Measurements from ENCODE around the gene PEPD.

PEPD gene

GRCh38 chr19:33412601-33413425, 108.8 kb downstream of the PEPD start:
- in situ Hi-C loops (cut with MboI; ENCODE audit: low sequenced_read_pairs), result loop anchor here (25.0 kb wide), 2 partner anchors 276 to 426 kb away; partner anchors contain the start of gene WDR88

DNA sequence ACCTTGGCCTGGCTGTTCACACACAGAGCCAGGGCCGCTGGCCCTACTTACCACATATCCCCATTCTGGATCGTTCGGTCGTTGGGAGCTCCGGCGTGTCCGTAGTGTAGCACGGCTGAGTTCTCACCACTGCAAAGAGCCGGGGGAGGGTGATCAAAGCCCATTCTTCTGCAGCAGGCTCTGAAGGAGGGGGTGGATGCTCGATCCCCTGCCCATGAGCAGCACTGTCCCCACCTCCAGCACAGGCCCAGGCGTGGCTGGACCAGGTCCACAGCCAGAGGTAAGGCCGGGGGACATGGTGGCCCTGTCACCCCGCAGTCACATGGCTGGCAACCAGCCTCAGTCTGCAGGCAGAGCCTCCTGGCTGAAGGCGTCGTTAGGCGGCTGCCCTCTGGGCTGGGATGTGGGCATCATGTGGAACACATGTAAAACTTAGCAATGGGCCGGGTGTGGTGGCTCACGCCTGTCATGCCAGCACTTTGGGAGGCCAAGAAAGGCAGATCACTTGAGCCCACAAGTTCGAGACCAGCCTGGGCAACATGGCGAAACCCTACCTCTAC, 109.9 kb downstream of the PEPD start:
- in situ Hi-C loops (cut with MboI; ENCODE audit: low sequenced_read_pairs), result loop anchor here (25.0 kb wide), 2 partner anchors 274 to 424 kb away; partner anchors contain the start of gene WDR88

DNA sequence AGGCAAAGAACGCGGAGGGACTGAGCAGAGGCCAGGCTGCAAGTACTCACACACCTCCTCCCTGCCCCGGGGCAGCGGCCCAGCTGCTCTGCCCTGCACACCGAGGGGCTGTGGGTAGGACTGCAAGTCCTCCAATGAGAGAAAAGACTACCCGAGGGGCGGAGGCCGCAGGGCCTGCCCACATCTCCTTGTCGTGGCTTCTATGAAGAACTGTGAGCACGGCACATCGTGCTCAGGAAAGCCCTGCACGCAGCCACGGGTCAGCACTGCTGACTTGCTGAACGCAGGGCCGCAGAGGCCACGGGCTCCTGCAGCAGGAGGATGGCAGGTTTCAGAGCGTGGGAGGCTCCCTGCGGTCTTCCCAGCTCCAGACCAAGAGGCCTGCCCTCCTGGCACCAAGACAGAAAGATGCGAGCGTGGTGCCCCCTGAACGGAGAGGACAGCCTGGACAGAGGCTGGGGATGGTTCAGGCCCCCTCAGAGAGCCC, 110.6 kb downstream of the PEPD start:
- in situ Hi-C loops (cut with MboI; ENCODE audit: low sequenced_read_pairs), result loop anchor here (25.0 kb wide), 2 partner anchors 274 to 424 kb away; partner anchors contain the start of gene WDR88

DNA sequence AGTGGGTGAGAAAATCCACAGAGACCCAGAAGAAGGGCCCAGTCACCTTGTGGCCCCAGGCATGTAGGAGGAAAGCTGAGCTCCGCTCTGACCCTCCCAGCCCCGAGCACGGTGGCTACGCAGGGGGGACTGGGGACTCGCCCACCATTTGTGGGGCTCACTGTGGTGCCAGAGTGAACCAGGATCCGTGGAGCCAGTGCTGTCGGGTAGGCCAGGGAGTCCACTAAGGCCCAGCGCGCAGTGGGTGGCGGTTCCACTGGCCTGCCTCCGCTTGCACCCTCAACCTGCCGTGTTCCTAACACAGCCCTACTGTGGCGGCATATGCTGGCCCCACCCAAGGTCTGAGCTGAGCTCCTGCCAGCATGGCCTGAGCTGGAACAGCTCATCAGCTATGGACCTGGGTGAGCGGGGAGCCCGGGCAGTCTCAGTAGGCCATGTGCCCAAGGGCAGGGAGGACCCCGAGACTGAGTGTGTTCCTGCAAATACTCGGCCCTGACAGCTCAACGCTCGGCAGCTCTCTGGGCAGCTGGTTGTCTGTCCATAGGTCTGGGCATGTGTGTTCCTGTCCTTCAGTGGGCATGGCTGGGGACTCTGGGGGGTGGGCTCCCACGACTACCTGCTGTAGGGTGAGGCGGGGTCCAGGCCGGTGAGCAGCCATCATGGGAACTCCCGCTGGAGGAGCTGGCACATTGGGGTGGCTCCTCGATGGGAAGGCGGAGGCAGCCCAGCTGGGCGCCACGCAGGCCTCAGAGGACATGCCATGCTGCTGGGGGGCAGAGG, 111.5 kb downstream of the PEPD start:
- in situ Hi-C loops (cut with MboI; ENCODE audit: low sequenced_read_pairs), result loop anchor here (25.0 kb wide), 2 partner anchors 273 to 423 kb away; partner anchors contain the start of gene WDR88

GRCh38 chr19:33408538-33409434, 112.8 kb downstream of the PEPD start:
- in situ Hi-C loops (cut with MboI; ENCODE audit: low sequenced_read_pairs), result loop anchor here (25.0 kb wide), 2 partner anchors 271 to 421 kb away; partner anchors contain the start of gene WDR88

DNA sequence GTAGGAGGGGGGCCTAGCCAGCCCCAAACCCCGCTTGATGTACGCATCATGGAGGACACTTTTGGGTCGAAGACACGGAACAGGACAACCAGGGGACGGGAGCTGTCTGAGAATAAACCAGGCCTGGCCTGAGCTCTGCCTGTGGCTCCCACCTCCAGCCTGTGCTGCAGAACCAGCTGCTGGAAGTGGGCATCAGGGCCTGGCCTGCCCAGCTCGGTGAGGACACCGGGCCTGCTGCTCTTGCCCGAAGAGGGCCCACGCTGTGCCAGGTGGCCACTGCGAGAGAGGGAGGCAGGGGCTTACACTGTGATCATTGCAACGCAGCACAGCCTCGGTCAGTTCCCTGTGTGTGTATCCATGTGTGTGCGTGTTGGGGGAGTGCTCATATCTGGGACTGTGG, 113.5 kb downstream of the PEPD start:
- in situ Hi-C loops (cut with MboI; ENCODE audit: low sequenced_read_pairs), result loop anchor here (25.0 kb wide), 2 partner anchors 271 to 421 kb away; partner anchors contain the start of gene WDR88

- in situ Hi-C loops (cut with MboI; ENCODE audit: low sequenced_read_pairs), result loop anchor here (25.0 kb wide), 2 partner anchors 270 to 420 kb away; partner anchors contain the start of gene WDR88
Observed at GRCh38 chr19:33407716-33408115, 113.9 kb downstream of the PEPD start.

DNA sequence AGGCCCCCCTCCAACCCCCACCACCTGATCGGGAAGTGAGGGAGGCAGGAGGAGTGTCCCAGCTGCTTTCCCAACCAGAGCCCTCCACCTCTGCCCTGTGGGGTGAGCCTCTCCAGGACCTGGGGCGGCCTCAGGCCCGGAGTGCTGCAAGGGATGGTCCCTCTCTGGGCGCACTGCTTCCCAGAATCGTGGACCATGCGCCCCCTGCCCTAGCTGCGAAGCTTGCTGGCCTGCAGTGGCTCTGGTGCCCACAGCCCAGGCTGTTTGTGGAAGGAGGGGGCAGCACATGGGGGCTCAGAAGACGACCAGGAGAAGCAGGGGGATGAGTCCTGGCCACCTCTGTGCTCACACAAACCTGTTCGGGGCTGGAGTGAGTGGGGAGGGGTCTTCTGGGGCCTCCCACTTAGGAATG, 114.4 kb downstream of the PEPD start:
- in situ Hi-C loops (cut with MboI; ENCODE audit: low sequenced_read_pairs), result loop anchor here (25.0 kb wide), 2 partner anchors 270 to 420 kb away; partner anchors contain the start of gene WDR88

DNA sequence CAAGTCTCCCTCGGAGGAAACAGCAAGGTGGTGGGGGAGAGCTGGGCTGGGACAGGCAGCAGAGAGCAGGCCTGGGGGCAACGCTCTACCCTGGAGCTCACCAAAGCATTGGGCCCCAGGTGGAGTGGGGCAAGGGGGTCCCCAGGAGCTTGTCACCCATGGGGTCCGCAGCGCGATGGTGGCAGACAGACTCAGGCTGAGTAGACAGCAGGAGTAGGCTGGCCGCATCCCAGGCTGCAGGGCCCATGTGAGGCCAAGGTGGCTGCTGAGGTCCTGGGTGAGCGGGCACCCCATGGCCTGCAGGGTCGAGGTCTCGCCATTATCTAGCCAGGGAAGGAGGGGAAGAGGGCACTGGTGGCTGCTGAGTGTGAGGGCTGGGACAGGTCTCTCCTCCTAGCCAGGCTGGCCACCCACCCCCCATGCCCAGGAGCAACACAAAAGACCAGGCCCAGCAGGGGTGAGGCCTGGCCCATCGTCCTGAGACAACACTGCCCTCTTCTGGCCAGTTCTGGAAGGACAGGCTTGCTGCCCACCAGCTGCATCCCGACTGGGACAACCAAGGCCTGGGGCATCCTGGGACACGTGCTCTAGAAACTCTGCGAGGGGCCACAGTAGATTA, 115.0 kb downstream of the PEPD start:
- in situ Hi-C loops (cut with MboI; ENCODE audit: low sequenced_read_pairs), result loop anchor here (25.0 kb wide), 2 partner anchors 269 to 419 kb away; partner anchors contain the start of gene WDR88

GRCh38 chr19:33405553-33406461, 115.8 kb downstream of the PEPD start:
- in situ Hi-C loops (cut with MboI; ENCODE audit: low sequenced_read_pairs), result loop anchor here (25.0 kb wide), 2 partner anchors 269 to 419 kb away; partner anchors contain the start of gene WDR88

GRCh38 chr19:33405254-33405552, 116.4 kb downstream of the PEPD start:
- in situ Hi-C loops (cut with MboI; ENCODE audit: low sequenced_read_pairs), result loop anchor here (25.0 kb wide), 2 partner anchors 268 to 418 kb away; partner anchors contain the start of gene WDR88

DNA sequence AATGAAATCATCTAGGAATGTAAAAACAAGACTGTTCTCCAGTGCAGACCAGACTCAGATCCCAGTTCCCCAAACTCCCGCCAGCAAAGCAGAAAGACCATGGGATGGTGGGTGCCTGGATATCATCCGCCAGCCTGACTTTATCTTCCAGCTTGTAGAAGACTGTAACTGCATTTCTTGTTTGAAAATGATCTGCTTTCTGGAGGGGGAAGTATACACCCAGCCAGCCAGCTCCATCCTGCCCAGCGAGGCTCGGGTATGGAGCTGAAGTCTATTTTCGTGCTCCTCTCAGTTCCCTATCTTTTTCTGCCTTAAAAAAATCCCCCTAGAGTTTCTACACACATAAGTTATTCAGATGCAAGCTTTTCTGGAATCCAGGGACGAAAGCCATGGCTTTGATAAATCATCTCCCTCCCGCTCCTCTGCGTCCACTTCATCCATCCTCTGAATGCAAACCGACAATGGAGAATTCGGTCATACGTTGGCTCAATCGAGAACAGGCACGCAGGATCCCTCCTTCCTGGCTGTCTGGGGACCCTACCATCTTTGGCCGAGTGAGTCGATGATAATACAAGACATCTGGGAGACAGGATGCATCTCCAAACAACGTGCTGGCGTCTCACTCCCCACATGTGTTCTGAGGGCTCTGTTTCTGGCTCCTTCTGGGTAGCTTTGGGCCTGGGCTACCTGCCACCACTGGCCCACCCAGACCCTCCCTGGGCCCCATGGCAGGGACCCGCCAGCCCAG, 116.9 kb downstream of the PEPD start:
- in situ Hi-C loops (cut with MboI; ENCODE audit: low sequenced_read_pairs), result loop anchor here (5.0 to 25.0 kb wide), 3 partner anchors 167 to 417 kb away; partner anchors contain the start of gene WDR88

DNA sequence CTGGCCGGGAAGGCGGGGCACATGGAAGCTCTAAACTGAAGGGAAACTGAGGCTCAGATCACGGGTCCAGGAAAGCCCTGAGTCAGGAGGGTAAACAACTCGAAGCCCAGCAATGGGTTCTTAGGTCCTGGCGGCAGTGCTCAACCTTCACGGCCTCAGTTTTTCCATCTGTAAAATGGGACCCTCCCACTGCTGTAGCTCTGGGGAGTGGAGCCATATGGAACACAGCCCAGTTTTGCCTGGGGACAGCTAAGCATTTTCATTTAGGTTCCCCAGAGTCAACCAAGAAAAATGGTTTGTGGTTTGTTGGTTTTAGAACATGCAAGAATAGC, 117.7 kb downstream of the PEPD start:
- in situ Hi-C loops (cut with MboI; ENCODE audit: low sequenced_read_pairs), result loop anchor here (5.0 to 25.0 kb wide), 3 partner anchors 167 to 417 kb away; partner anchors contain the start of gene WDR88

DNA sequence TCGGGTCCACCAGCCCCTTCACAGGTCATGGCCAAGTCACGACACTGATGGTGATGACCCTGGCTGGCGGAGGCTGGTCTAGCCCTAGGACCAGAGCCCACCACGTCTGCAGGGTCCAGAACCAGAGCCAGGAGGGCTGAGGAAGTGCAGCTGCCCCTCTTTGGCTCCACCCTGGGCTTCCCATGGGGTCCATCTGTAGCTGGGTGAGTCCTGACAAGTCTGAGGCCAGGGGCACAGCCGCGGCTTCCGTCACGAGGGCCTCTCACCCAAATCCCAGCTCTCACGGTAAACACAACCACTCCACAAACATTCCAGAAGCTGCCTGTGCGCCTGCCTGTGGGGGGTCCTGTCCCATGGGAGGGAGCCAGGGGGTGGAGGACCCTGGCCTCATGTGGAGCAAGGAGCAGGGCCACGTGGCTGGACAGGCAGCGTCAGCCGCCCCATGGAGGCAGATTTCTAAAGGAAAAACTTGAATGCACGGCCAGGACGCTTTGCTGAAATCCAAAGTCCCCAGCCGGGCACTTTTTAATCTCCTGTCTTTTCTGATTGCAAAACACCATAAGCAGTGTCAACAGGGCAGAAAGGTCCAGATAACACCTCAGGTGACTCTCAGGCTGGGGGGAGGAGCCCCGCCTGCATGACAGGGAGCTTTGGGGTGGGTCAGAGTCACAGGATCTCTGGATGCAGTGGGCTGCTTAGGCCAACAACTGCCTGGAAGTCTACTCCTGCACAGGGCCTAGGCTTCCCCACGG, 118.2 kb downstream of the PEPD start:
- in situ Hi-C loops (cut with MboI; ENCODE audit: low sequenced_read_pairs), result loop anchor here (5.0 to 25.0 kb wide), 3 partner anchors 166 to 416 kb away; partner anchors contain the start of gene WDR88

DNA sequence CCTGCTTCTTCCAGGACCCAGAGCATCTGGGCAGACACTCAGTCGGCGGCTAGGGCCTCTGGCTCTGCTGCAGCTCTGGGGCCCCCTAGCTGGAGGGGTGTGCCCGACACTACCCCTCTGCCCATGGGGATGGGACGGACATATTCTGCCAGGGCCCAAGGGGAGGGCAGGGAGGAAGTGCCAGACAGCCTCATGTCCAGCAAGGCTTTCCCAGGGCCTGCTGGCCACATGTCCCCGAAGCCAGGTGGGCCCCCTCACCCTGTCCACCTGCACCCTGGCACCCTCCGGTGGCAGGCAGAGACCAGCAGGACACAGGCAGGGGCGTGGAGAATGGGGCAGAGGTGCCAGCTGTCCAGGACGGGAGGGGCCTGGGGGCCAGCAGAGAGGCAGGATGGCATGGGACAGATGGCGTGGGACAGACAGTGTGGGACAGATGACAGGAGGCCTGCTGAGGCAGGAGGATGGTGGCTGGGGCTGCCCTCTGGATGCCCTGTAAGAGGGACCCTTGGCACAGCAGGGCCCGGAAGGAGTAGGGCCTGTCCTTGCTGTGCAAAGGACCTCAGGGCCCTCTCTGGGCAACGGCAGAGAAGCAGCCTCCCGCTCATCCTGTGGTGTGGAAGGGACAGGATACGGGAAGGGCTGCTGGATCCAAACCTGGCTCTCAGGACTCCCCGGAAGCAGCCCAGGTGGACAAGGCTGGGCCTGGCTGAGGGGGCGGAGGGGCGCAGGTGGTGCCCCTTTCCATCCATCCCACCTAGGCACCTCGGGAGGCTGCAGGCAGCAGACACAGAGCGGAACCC, 119.0 kb downstream of the PEPD start:
- in situ Hi-C loops (cut with MboI; ENCODE audit: low sequenced_read_pairs), result loop anchor here (5.0 to 25.0 kb wide), 3 partner anchors 165 to 415 kb away; partner anchors contain the start of gene WDR88

Data from HL-60/S4 (cell line).